ENCODE measurements around the gene CDKN1A.
"Not testable (repeated sequence)": the region's sequence is repeated elsewhere in the genome, so short reads cannot be mapped to it uniquely, and the experiment has no call there.

CDKN1A gene

GRCh38 chr6:36678488-36679042 is at the start of gene CDKN1A:
Gene CDKN1A, plus strand, starts transcription at chr6:36678714. Its CDS starts 5,388 bp downstream, at chr6:36684102.
- DNase-seq (ENCODE audit: low read depth) = peak; percentile 64

- no peak for DNase-seq (ENCODE audit: low read depth)
Observed at GRCh38 chr6:36629784-36630183, 48.7 kb upstream of the CDKN1A start.

- DNase-seq (ENCODE audit: low read depth) = no peak
Observed at GRCh38 chr6:36631326-36632011, 47.0 kb upstream of the CDKN1A start.

DNA sequence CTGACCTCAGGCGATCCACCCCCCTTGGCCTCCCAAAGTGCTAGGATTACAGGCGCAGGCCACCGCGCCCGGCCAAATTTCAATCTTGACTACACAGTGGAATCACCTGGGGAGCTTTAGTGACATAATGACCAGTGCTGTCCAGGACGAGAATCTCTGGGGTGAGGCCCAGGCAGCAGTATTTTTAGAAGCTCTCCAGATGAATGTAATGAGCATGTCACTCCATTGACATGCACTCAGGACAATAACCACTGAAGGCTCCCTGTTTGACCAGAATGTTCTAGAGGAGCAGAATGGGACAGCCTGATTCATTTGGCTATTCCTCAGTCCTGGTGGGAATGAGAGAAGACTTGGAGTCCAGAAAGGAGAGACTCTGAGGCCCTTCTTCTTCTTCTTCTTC is 45.1 kb upstream of the CDKN1A start:
- DNase-seq (ENCODE audit: low read depth) = no peak

GRCh38 chr6:36633915-36634314 is 44.6 kb upstream of the CDKN1A start:
- DNase-seq (ENCODE audit: low read depth) = no peak

- no peak for DNase-seq (ENCODE audit: low read depth)
Observed at GRCh38 chr6:36634317-36635108, 44.0 kb upstream of the CDKN1A start.

GRCh38 chr6:36636283-36636682 is 42.2 kb upstream of the CDKN1A start:
- no peak for DNase-seq (ENCODE audit: low read depth)

- DNase-seq (ENCODE audit: low read depth) = no peak
Observed at GRCh38 chr6:36636687-36637418, 41.7 kb upstream of the CDKN1A start.

DNA sequence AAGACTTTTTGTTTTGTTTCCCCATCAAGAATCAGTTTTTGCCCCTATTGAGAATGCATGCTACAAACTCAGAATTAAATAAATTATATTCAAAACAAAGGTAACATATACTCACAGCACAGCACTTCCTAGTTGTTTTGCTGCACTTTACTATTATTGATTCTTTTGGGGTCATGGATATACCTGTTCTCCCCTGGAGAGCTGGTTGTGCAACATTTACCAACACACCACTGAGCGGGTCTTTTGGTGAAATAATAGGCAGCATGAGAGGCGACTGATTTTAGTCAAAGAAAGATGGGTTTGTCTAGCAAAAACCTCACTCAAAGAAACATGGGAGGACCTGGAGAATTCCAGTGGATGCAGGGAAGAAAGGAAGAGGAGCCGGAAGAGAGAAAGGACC is 39.9 kb upstream of the CDKN1A start:
- DNase-seq (ENCODE audit: low read depth) = no peak

DNA sequence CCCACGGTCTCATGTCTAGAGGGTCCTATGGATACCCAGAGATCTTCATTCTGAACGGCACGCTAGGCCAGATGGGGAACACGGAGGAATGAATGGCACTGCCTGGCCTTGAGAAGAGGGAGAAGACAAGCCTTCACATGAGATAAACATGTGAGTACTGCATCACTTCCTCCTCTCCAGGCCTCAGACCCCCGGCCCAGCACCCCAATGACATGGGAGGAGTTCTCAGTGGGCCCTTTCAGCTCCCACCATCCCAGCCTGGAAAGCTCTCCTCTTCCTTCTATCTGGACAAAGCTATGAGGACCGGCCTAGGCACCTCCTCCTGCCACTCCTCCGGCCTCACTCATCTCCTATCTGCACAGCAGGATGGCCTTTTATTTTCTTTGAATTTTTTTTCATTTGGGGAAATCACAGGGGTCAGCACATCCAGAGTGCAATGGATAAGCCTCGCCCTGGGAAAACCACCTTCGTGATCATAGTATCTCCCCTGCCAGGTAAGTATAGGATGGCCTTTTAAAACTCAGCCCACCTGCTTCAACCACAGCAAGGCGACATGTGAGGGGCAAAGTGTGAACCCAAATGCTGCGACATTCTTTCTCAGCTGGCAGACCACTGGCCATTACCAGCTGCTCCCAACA is 39.2 kb upstream of the CDKN1A start:
- DNase-seq (ENCODE audit: low read depth) = no peak

- DNase-seq (ENCODE audit: low read depth) = no peak
Observed at GRCh38 chr6:36641543-36641942, 37.0 kb upstream of the CDKN1A start.

GRCh38 chr6:36642913-36643817 is 35.3 kb upstream of the CDKN1A start:
- no peak for DNase-seq (ENCODE audit: low read depth)

DNA sequence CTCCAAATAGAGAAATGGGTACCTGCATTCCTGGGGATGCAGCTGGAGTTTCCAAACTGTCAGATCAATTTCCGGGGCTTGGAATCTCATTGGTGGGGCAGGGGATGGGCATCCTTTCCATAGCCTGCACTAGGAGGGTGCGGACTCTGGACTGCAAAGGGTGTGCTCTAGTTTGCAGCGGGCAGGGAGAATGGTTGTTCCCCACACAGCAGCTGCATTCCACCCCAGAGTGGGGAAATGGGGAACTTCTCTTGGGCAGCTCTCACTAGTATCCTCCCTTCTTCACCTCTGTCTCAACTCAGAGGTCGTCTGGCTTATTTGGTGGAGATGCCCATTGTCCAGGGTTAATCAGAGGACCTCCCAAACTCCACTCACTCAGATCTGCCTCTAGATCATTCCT is 34.5 kb upstream of the CDKN1A start:
- no peak for DNase-seq (ENCODE audit: low read depth)

DNA sequence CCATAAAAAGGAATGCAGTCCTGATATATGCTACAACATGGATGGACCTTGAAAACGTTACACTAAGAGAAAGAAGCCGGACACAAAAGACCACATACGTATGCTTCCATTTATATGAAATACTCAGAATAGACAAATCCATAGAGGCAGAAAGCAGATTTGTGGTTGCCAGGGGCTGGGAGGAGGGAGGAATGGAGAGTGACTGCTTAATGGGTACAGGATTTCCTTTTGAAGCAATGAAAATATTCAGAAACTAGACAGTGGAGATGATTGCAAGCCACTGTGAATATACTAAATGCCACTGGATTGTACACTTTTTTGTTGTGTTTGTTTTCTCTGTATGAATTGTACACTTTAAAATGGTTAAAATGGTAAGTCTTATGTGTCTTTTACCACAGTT is 29.4 kb upstream of the CDKN1A start:
- DNase-seq (ENCODE audit: low read depth) = no peak

DNA sequence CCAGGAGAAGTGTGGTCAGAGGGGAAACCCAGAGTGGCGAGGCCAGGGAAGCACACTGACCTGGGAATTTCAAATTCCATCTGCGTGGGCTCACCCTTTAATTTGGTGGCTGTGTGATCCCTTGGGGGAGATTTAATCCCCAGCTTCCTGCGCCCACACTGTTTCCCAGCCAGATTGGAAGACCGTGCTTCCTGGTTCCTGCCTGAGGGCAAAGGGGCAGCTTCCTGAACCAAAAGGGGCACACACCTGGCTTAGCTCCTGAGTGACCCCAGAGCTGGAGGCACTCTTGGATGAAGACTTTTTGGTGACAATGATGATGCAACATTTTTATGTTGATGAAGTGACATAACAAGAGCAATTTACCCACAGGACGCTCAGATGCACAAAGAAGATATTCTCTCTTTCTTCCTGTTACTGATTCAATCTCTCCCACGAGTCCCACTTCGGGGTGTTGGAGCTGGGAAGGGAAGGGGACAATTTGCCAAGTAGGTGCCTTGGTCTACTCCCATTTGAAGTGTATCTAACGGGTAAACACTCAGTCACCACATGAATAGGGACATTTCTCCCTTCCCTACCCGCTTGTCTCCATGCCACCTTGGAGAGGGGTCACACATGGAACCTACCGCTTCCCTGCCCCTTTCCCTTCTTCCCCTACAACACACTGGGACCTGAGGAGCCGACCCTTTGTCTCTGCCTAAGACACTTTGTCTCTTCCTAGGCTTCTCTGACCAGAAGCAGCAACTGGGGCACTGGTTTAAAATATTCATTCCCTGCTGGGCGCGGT is 28.6 kb upstream of the CDKN1A start:
- no peak for DNase-seq (ENCODE audit: low read depth)

DNA sequence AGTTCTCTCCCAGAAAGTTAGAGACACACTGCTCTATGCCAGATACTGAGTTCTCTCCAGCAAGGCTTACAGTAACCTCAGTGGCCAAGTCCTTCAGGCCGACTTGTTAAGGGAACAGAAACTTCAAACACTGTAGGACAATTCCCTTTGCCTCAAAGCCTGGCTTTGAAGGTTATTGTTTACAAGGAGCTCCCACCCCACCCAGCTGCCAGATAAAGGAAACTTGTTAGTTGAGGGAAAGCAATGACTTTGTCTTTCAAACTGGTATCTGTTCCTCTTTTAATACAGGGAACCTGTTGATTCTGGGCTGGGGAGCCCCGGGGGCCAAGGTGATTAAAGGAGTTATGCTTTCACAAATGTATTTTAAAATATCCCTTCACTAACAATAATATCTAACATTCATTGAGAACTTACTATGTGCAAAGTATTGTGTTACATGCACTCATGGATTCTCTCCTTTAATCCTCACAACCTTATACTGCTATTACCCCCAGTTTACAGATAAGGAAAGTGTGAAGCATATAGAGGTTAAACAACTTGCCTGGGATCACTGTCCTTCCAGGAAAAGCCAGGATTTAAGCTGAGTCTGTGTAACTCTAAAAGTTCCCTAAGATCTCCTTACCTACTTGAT is 27.6 kb upstream of the CDKN1A start:
- no peak for DNase-seq (ENCODE audit: low read depth)

GRCh38 chr6:36651659-36652379 is 26.7 kb upstream of the CDKN1A start:
- no peak for DNase-seq (ENCODE audit: low read depth)

GRCh38 chr6:36654469-36654868 is 24.0 kb upstream of the CDKN1A start:
- DNase-seq (ENCODE audit: low read depth) = not testable (repeated sequence)

DNA sequence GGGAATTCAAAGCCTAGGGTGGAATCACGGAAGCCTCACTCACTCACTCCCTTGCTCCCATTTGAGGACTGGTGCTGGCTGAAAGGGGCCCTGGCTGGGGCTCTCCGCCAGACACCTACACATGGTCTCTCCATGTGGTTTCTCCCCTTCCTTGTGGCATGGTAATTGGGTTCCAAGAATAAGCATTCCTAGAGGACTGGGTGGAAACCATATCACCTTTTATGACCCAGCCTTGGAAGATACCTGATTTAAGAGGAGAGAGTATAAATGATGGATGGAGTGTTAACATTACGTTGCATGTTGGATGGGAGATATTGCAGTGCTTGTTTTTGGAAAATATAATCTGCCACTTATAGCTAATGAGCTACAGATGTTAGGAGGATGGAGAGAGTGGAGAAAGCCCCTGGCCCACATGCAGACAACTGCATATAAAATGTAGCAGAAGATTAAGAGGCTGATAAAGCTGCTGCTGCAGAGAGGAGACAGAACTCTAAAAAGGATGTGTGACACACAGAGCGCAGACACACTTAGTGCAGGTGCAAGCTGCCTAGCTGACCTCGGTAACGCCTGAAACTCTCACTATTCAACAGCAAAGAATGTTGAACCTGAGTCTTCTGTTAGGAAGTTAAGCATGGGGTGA is 23.3 kb upstream of the CDKN1A start:
- no peak for DNase-seq (ENCODE audit: low read depth)

Data from stimulated activated CD8-positive, alpha-beta memory T cell treated with anti-CD3 and anti-CD28 coated beads, Interleukin-12 subunit alpha, Interleukin-12 subunit beta, amount 100 ng/mL, for 1 hour (primary cell).